ENCODE data around the gene FTO.

- TF ChIP-seq, protein P1, sequence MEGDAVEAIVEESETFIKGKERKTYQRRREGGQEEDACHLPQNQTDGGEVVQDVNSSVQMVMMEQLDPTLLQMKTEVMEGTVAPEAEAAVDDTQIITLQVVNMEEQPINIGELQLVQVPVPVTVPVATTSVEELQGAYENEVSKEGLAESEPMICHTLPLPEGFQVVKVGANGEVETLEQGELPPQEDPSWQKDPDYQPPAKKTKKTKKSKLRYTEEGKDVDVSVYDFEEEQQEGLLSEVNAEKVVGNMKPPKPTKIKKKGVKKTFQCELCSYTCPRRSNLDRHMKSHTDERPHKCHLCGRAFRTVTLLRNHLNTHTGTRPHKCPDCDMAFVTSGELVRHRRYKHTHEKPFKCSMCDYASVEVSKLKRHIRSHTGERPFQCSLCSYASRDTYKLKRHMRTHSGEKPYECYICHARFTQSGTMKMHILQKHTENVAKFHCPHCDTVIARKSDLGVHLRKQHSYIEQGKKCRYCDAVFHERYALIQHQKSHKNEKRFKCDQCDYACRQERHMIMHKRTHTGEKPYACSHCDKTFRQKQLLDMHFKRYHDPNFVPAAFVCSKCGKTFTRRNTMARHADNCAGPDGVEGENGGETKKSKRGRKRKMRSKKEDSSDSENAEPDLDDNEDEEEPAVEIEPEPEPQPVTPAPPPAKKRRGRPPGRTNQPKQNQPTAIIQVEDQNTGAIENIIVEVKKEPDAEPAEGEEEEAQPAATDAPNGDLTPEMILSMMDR (IDR thresholded peaks at IDR 0.05), result no peak
- TF ChIP-seq POLR2A (IDR thresholded peaks at IDR 0.05), result no peak
- no peak for TF ChIP-seq EP300 (IDR thresholded peaks at IDR 0.05)
These were observed 220.6 kb downstream of the FTO start for GRCh38 chr16:53924331-53925106.

Measured in tibial nerve (tissue), 4 donors.